ENCODE data around the gene RAB40B.
"Not testable (repeated sequence)": the region's sequence is repeated elsewhere in the genome, so short reads cannot be mapped to it uniquely, and the experiment has no call there.

The RAB40B gene, protein sequence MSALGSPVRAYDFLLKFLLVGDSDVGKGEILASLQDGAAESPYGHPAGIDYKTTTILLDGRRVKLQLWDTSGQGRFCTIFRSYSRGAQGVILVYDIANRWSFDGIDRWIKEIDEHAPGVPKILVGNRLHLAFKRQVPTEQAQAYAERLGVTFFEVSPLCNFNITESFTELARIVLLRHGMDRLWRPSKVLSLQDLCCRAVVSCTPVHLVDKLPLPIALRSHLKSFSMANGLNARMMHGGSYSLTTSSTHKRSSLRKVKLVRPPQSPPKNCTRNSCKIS

DNA sequence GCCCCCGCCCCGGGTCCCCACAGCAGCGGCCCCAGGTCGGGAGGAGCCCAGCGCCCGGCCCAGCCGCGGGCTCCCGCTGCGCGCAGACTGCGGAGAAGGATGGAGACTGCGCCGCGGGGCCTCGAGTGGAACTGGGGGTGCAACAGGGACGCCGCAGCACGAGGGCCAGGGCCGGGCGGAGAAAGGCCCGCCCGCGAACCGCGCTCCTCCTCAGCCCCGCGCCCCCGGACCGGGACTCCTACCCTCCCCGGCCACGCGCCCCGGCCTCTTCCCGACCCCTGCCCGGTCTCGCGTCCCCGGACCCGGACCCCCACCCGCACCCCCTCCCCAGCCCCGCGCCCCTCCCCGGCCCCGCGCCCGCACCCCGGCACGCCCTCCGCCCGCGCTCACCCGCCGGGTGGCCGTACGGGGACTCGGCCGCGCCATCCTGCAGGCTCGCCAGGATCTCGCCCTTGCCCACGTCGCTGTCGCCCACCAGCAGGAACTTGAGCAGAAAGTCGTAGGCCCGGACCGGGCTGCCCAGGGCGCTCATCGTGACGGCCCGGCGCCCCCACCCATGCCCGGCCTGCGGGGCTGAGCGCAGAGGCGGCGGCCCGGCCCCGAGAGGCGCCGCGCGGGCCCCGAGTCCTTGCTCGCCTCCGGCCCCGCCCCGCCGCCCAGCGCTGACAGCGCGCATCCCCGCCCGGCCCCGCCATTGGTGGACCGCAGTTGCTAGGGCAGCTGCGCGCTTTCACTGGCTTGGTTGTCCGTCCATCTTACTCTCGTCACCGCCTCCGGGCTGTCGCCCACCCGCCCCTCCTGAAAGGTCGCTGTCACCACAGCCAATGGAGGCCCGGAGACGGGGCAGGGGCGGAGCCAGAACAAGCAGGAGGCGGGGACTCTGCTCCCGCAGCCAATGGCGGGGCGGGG, at the start of gene RAB40B:
RAB40B (minus strand) TSS at position 634 of the 909 bp plus-strand sequence; CDS start at position 532, 102 bp downstream.
- Histone ChIP-seq H3K9ac (ENCODE audit: low read length) (0 out of 2 replicates have a peak within 1 kb of the TSS, but pooled peaks have one; percentile 39), H3K4me2 (ENCODE audit: low read length) (peak within 1 kb of the TSS; percentile 66), H3K4me3 (ENCODE audit: low read length) (peak within 1 kb of the TSS; percentile 75), H3K27me3 (ENCODE audit: low read depth, low read length) (no peaks in the 10 kb centered on the region), H2AFZ (ENCODE audit: low read depth, low read length) (no peak within 1 kb of the TSS), H3K79me2 (ENCODE audit: low read length) (peaks cover 8% of the 10 kb centered on the region; the same call in 1 of the 2 replicates), H3K9me3 (ENCODE audit: insufficient read depth, low read length) (peaks cover 9% of the 10 kb centered on the region; the same call in 1 of the 2 replicates), H4K20me1 (ENCODE audit: insufficient read depth, low read length) (no peaks in the 10 kb centered on the region), H3K27ac (ENCODE audit: low read length) (no peak within 1 kb of the TSS), H3K36me3 (replicated peaks; ENCODE audit: low read depth, low read length) (peaks cover 9% of the 10 kb centered on the region), H3K4me1 (ENCODE audit: low read length) (peaks cover 16% of the 10 kb centered on the region)
- TF ChIP-seq EZH2phosphoT487 (IDR thresholded peaks at IDR 0.05; ENCODE audit: low read depth) = no peak
- no peak for TF ChIP-seq CTCF (IDR thresholded peaks at IDR 0.05; ENCODE audit: low read depth, low read length)

- Histone ChIP-seq H3K79me2 (ENCODE audit: low read length) (no peaks in the 10 kb centered on the region), H3K27ac (ENCODE audit: low read length) (no peak overlapping the region), H2AFZ (ENCODE audit: low read depth, low read length) (no peak overlapping the region), H3K36me3 (replicated peaks; ENCODE audit: low read depth, low read length) (peaks cover 17% of the 10 kb centered on the region), H4K20me1 (ENCODE audit: insufficient read depth, low read length) (no peaks in the 10 kb centered on the region), H3K4me3 (ENCODE audit: low read length) (no peak overlapping the region), H3K4me1 (ENCODE audit: low read length) (no peaks in the 10 kb centered on the region), H3K27me3 (ENCODE audit: low read depth, low read length) (no peaks in the 10 kb centered on the region), H3K9ac (ENCODE audit: low read length) (no peak overlapping the region), H3K4me2 (ENCODE audit: low read length) (no peak overlapping the region), H3K9me3 (ENCODE audit: insufficient read depth, low read length) (peaks cover 3% of the 10 kb centered on the region; the same call in 1 of the 2 replicates)
- TF ChIP-seq EZH2phosphoT487 (IDR thresholded peaks at IDR 0.05; ENCODE audit: low read depth) (no peak), CTCF (IDR thresholded peaks at IDR 0.05; ENCODE audit: low read depth, low read length) (no peak)
Measured at GRCh38 chr17:82745524-82745923, 47.0 kb upstream of the RAB40B start.

DNA sequence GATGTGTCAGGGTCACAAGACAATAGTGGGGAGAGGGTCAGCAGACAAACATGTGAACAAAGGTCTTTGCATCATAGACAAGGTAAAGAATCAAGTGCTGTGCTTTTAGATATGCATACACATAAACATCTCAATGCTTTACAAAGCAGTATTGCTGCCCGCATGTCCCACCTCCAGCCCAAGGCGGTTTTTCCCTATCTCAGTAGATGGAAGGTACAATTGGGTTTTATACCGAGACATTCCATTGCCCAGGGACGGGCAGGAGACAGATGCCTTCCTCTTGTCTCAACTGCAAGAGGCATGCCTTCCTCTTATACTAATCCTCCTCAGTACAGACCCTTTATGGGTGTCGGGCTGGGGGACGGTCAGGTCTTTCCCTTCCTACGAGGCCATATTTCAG, 46.2 kb upstream of the RAB40B start:
- H3K79me2 ChIP-seq (ENCODE audit: low read length); H3K9ac ChIP-seq (ENCODE audit: low read length); H3K27me3 ChIP-seq (ENCODE audit: low read depth, low read length); H3K9me3 ChIP-seq (ENCODE audit: insufficient read depth, low read length); H3K4me2 ChIP-seq (ENCODE audit: low read length); H4K20me1 ChIP-seq (ENCODE audit: insufficient read depth, low read length); H2AFZ ChIP-seq (ENCODE audit: low read depth, low read length); H3K4me1 ChIP-seq (ENCODE audit: low read length); H3K27ac ChIP-seq (ENCODE audit: low read length); H3K4me3 ChIP-seq (ENCODE audit: low read length): not testable (repeated sequence)
- peaks cover 24% of the 10 kb centered on the region for H3K36me3 ChIP-seq (replicated peaks; ENCODE audit: low read depth, low read length)

GRCh38 chr17:82743344-82744219, 45.1 kb upstream of the RAB40B start:
- no peak for TF ChIP-seq EZH2phosphoT487 (IDR thresholded peaks at IDR 0.05; ENCODE audit: low read depth)
- TF ChIP-seq CTCF (IDR thresholded peaks at IDR 0.05; ENCODE audit: low read depth, low read length) = peak; percentile 20; the same call in 1 of the 2 replicates
- Histone ChIP-seq H3K9me3 (ENCODE audit: insufficient read depth, low read length) (peaks cover 5% of the 10 kb centered on the region; the same call in 1 of the 2 replicates), H2AFZ (ENCODE audit: low read depth, low read length) (no peak overlapping the region), H3K4me1 (ENCODE audit: low read length) (no peaks in the 10 kb centered on the region), H3K4me3 (ENCODE audit: low read length) (no peak overlapping the region), H3K36me3 (replicated peaks; ENCODE audit: low read depth, low read length) (peaks cover 24% of the 10 kb centered on the region), H3K27ac (ENCODE audit: low read length) (no peak overlapping the region), H3K79me2 (ENCODE audit: low read length) (no peaks in the 10 kb centered on the region), H3K4me2 (ENCODE audit: low read length) (no peak overlapping the region), H3K27me3 (ENCODE audit: low read depth, low read length) (no peaks in the 10 kb centered on the region), H4K20me1 (ENCODE audit: insufficient read depth, low read length) (no peaks in the 10 kb centered on the region), H3K9ac (ENCODE audit: low read length) (no peak overlapping the region)
